ENCODE measurements around the gene MUC13.

Gene MUC13

GRCh38 chr3:124886168-124887056 lies 48.1 kb downstream of the MUC13 start:
- H3K36me3 ChIP-seq (replicated peaks), result no peaks in the 10 kb centered on the region
- peak overlapping the region; percentile 79 for H3K4me3 ChIP-seq (ENCODE audit: low read depth, low read length)
- in situ Hi-C loops (cut with HindIII; ENCODE audit: low pct_ligation_motif_present, low sequenced_read_pairs), result loop anchor here (25.0 kb wide), 1 partner anchor 124 kb away; no protein-coding TSS in a partner anchor
- peak overlapping the region; percentile 87 for H3K27ac ChIP-seq
- no peaks in the 10 kb centered on the region for H3K27me3 ChIP-seq (replicated peaks)
- peak; percentile 24 for DNase-seq
- peak; percentile 31 for TF ChIP-seq CTCF (IDR thresholded peaks at IDR 0.05; ENCODE audit: low read depth, low read length, missing control alignments)

- DNase-seq, result peak; percentile 34
- peak overlapping the region; percentile 79 for H3K4me3 ChIP-seq (ENCODE audit: low read depth, low read length)
- no peaks in the 10 kb centered on the region for H3K27me3 ChIP-seq (replicated peaks)
- in situ Hi-C loops (cut with HindIII; ENCODE audit: low pct_ligation_motif_present, low sequenced_read_pairs), result loop anchor here (25.0 kb wide), 1 partner anchor 123 kb away; no protein-coding TSS in a partner anchor
- peak overlapping the region; percentile 87 for H3K27ac ChIP-seq
- H3K36me3 ChIP-seq (replicated peaks), result no peaks in the 10 kb centered on the region
- no peak for TF ChIP-seq CTCF (IDR thresholded peaks at IDR 0.05; ENCODE audit: low read depth, low read length, missing control alignments)
Observed at GRCh38 chr3:124885466-124886167, 48.9 kb downstream of the MUC13 start.

GRCh38 chr3:124884474-124885101 lies 50.0 kb downstream of the MUC13 start:
- Histone ChIP-seq H3K27me3 (replicated peaks) (no peaks in the 10 kb centered on the region), H3K4me3 (ENCODE audit: low read depth, low read length) (peak overlapping the region; percentile 17), H3K36me3 (replicated peaks) (no peaks in the 10 kb centered on the region), H3K27ac (peak overlapping the region; percentile 87)
- no peak for DNase-seq
- no peak for TF ChIP-seq CTCF (IDR thresholded peaks at IDR 0.05; ENCODE audit: low read depth, low read length, missing control alignments)
- in situ Hi-C loops (cut with HindIII; ENCODE audit: low pct_ligation_motif_present, low sequenced_read_pairs), result loop anchor here (25.0 kb wide), 1 partner anchor 122 kb away; no protein-coding TSS in a partner anchor

- Histone ChIP-seq H3K4me3 (ENCODE audit: low read depth, low read length) (no peak overlapping the region), H3K36me3 (replicated peaks) (no peaks in the 10 kb centered on the region), H3K27ac (peak overlapping the region; percentile 57), H3K27me3 (replicated peaks) (no peaks in the 10 kb centered on the region)
- in situ Hi-C loops (cut with HindIII; ENCODE audit: low pct_ligation_motif_present, low sequenced_read_pairs), result loop anchor here (25.0 kb wide), 1 partner anchor 122 kb away; no protein-coding TSS in a partner anchor
- TF ChIP-seq CTCF (IDR thresholded peaks at IDR 0.05; ENCODE audit: low read depth, low read length, missing control alignments), result no peak
- DNase-seq, result no peak
Observed at GRCh38 chr3:124883766-124884473, 50.6 kb downstream of the MUC13 start.
